Prostate gland (tissue), 2 donors: ENCODE data around the gene HIBCH. TPM values are rescaled to one million over a fixed set of nuclear protein-coding genes. Genes with fewer than 3 reads are reported as not detected.
A peak's percentile ranks its signal among the peaks of the same experiment; 100 is the strongest.
"Not testable (repeated sequence)": the region's sequence is repeated elsewhere in the genome, so short reads cannot be mapped to it uniquely, and the experiment has no call there.

Source experiments
- DNase-seq: peaks from one replicate; pipeline ENCODE4 v3.0.0-alpha.2; 2019; ENCODE audit warnings: low spot score
- H3K27ac ChIP-seq, 2 donors: fragments of 200-600 bp; sonication (generic); 2 replicates each; pipeline ENCODE4 v1.5.1; 2017 to 2019
- H3K27me3 ChIP-seq: fragments of 200-600 bp; sonication (generic); replicated peaks from 2 replicates; pipeline ENCODE4 v1.5.1; 2019; ENCODE audit not compliant: insufficient read depth
- H3K36me3 ChIP-seq, 2 donors: fragments of 200-600 bp; sonication (generic); 1 replicate in 1 of 2; 2 replicates in 1 of 2; pipeline versions ENCODE4 v1.5.1 to v1.8.1; 2017 to 2019
- H3K4me1 ChIP-seq: fragments of 200-600 bp; sonication (generic); replicated peaks from 2 replicates; pipeline ENCODE4 v1.5.1; 2019
- H3K4me3 ChIP-seq, 2 donors: fragments of 200-600 bp; sonication (generic); 2 replicates each; pipeline ENCODE4 v1.5.1; 2017 to 2019
- H3K9me3 ChIP-seq: fragments of 200-600 bp; sonication (generic); 2 replicates; pipeline ENCODE4 v1.5.1; 2017
- CTCF ChIP-seq, 4 experiments: fragments of 200-600 bp in 2 of 4; fragments of 450-650 bp in 2 of 4; sonication (generic) in 2 of 4; IDR thresholded peaks; 1 replicate in 3 of 4; 2 replicates in 1 of 4; pipeline ENCODE4 v1.5.1; 2016 to 2019; ENCODE audit warnings: antibody characterized with exemption in 4 of 4, mild to moderate bottlenecking in 2 of 4, moderate library complexity in 2 of 4
- POLR2A ChIP-seq: fragments of 450-650 bp; IDR thresholded peaks from one replicate; pipeline ENCODE4 v1.6.1; 2016; ENCODE audit warnings: antibody characterized with exemption, mild to moderate bottlenecking
- POLR2AphosphoS5 ChIP-seq: sonication (generic); formaldehyde crosslinking; IDR thresholded peaks from one replicate; pipeline ENCODE4 v1.6.1; 2017; ENCODE audit warnings: antibody characterized with exemption
- WGBS: methylation state at CpG from one replicate; pipeline ENCODE4 v1.1.5; 2018; 5-methylcytosine and 5-hydroxymethylcytosine counted together
- intact Hi-C: fragments of 100-400 bp; cut with DNase I; formaldehyde crosslinking; loops from one replicate; pipeline ENCODE4 v1.14.2; 2022
- total RNA-seq, 2 donors: library from RNA; depleted of rRNA; stranded (reverse); fragments of >200 nt; gene quantifications; one replicate each; pipeline ENCODE4 v1.1.0, GENCODE V29; 2016

HIBCH gene
- total RNA-seq, 2 donors from 2014 or later = 25.3 to 27.8 TPM

- DNase-seq = no peak
- H3K9me3 ChIP-seq = no peaks in the 10 kb centered on the region
- 96% methylated on average over 1 of the region's 1 CpG for WGBS
- intact Hi-C loops = no loop called here
- H3K27ac ChIP-seq = no peak overlapping the region
- H3K36me3 ChIP-seq = no peaks in the 10 kb centered on the region
- no peaks in the 10 kb centered on the region for H3K4me1 ChIP-seq
- H3K4me3 ChIP-seq = no peak overlapping the region
- H3K27me3 ChIP-seq = no peaks in the 10 kb centered on the region
- TF ChIP-seq POLR2A (no peak), CTCF (IDR thresholded peaks at IDR 0.05) (no peak), POLR2AphosphoS5 (no peak)
These were observed 43.3 kb upstream of the HIBCH start for GRCh38 chr2:190362894-190363293.

GRCh38 chr2:190361572-190361971, 41.9 kb upstream of the HIBCH start:
- no peaks in the 10 kb centered on the region for H3K9me3 ChIP-seq
- H3K4me3 ChIP-seq = no peak overlapping the region
- H3K27me3 ChIP-seq = no peaks in the 10 kb centered on the region
- H3K36me3 ChIP-seq = no peaks in the 10 kb centered on the region
- intact Hi-C loops = no loop called here
- no peaks in the 10 kb centered on the region for H3K4me1 ChIP-seq
- WGBS = 94% methylated on average over 2 of the region's 2 CpGs
- no peak for TF ChIP-seq CTCF (IDR thresholded peaks at IDR 0.05)
- TF ChIP-seq POLR2A = no peak
- no peak for TF ChIP-seq POLR2AphosphoS5
- no peak for DNase-seq
- no peak overlapping the region for H3K27ac ChIP-seq

GRCh38 chr2:190360965-190361364, 41.3 kb upstream of the HIBCH start:
- Histone ChIP-seq H3K27me3 (no peaks in the 10 kb centered on the region), H3K4me3 (no peak overlapping the region), H3K9me3 (no peaks in the 10 kb centered on the region), H3K36me3 (no peaks in the 10 kb centered on the region), H3K4me1 (no peaks in the 10 kb centered on the region), H3K27ac (no peak overlapping the region)
- WGBS = 85% methylated on average over 3 of the region's 3 CpGs
- TF ChIP-seq POLR2A (no peak), CTCF (IDR thresholded peaks at IDR 0.05) (no peak), POLR2AphosphoS5 (no peak)
- intact Hi-C loops = no loop called here
- no peak for DNase-seq

- intact Hi-C loops = no loop called here
- TF ChIP-seq POLR2AphosphoS5 (no peak), POLR2A (no peak), CTCF (IDR thresholded peaks at IDR 0.05) (no peak)
- Histone ChIP-seq H3K36me3 (no peaks in the 10 kb centered on the region), H3K4me1 (no peaks in the 10 kb centered on the region), H3K27ac (peak overlapping the region in 1 of 2 donors; percentile 62), H3K27me3 (no peaks in the 10 kb centered on the region), H3K4me3 (no peak overlapping the region), H3K9me3 (no peaks in the 10 kb centered on the region)
- DNase-seq = no peak
These were observed 40.9 kb upstream of the HIBCH start for GRCh38 chr2:190360561-190360960.

- H3K9me3 ChIP-seq, H3K4me3 ChIP-seq, H3K36me3 ChIP-seq, intact Hi-C loops, H3K4me1 ChIP-seq, H3K27me3 ChIP-seq, DNase-seq: not testable (repeated sequence)
- peak overlapping the region; percentile 31 to 62 for H3K27ac ChIP-seq
- WGBS = 69% methylated on average over 8 of the region's 8 CpGs
- peak; percentile 56 for TF ChIP-seq POLR2AphosphoS5
These were observed 39.2 kb upstream of the HIBCH start for GRCh38 chr2:190358655-190359448.
